Heart right ventricle (tissue), 16 donors: ENCODE measurements around the gene ITGAL. TPM values are rescaled to one million over a fixed set of nuclear protein-coding genes. Genes with fewer than 3 reads are reported as not detected.
"Not testable (repeated sequence)": the region's sequence is repeated elsewhere in the genome, so short reads cannot be mapped to it uniquely, and the experiment has no call there.

Source experiments
- ATAC-seq, 8 donors: fragments of 200-7000 bp; cut with Tn5 transposase; one replicate each; pipeline ENCODE4 v1.9.1; 2020; ENCODE audit warnings: mild to moderate bottlenecking in 8 of 8, moderate library complexity in 8 of 8, moderate number of reproducible peaks in 1 of 8
- DNase-seq, 2 donors: peaks; one replicate each; pipeline ENCODE4 v3.0.0-alpha.2; 2020
- H3K27ac ChIP-seq, 10 donors: fragments of 200-600 bp; sonication (generic) in 2 of 10; one replicate each; pipeline versions ENCODE4 v1.5.0 to v1.8.0; 2020 to 2022; ENCODE audit warnings: mild to moderate bottlenecking in 3 of 10
- H3K27me3 ChIP-seq, 7 donors: fragments of 200-600 bp; one replicate each; pipeline ENCODE4 v1.8.0; 2021 to 2022; ENCODE audit warnings: mild to moderate bottlenecking in 2 of 7
- H3K36me3 ChIP-seq, 9 donors: fragments of 200-600 bp; sonication (generic) in 1 of 9; one replicate each; pipeline versions ENCODE4 v1.5.0 to v1.8.0; 2020 to 2022; ENCODE audit warnings: mild to moderate bottlenecking in 2 of 9
- H3K4me1 ChIP-seq, 9 donors: fragments of 200-600 bp; sonication (generic) in 1 of 9; one replicate each; pipeline versions ENCODE4 v1.5.0 to v1.8.0; 2020 to 2022; ENCODE audit warnings: mild to moderate bottlenecking in 4 of 9
- H3K4me3 ChIP-seq, 10 donors: fragments of 200-600 bp; sonication (generic) in 2 of 10; one replicate each; pipeline versions ENCODE4 v1.5.0 to v1.8.0; 2020 to 2022; ENCODE audit warnings: mild to moderate bottlenecking in 7 of 10, moderate library complexity in 2 of 10
- H3K9me3 ChIP-seq, 11 donors: fragments of 200-600 bp in 10 of 11; sonication (generic) in 2 of 11; one replicate each; pipeline versions ENCODE4 v1.5.0 to v1.8.0; 2013 to 2022; ENCODE audit warnings: mild to moderate bottlenecking in 2 of 11, control low read depth in 1 of 11, moderate library complexity in 1 of 11
- WGBS, 2 donors: extraction: QIAGEN DNeasy Blood & Tissue Kit; methylation state at CpG; one replicate each; pipeline ENCODE4 v1.1.7; 2013; ENCODE audit warnings: inconsistent platforms in 1 of 2; 5-methylcytosine and 5-hydroxymethylcytosine counted together
- intact Hi-C, 10 donors: fragments of 100-400 bp; cut with DNase I; formaldehyde crosslinking; loops; one replicate each; pipeline versions ENCODE4 v1.11.1 to v1.14.2; 2022
- polyA plus RNA-seq, 2 donors: library from polyadenylated mRNA; stranded (reverse); fragments of 200-250 nt; gene quantifications; one replicate each; pipeline ENCODE4 v1.2.3, GENCODE V29; 2013
- total RNA-seq, 10 donors: library from RNA; stranded (reverse); fragmentation: NEBNext Ultra II Directional in 3 of 10; extraction: Animal tissue kit (Norgen Biotek cat#: 25700) in 3 of 10; gene quantifications; one replicate each; pipeline versions ENCODE4 v1.2.1 to v1.2.4, GENCODE V29; 2021 to 2023
- TF ChIP-seq, protein P1 (sequence below), 9 donors: fragments of 200-600 bp; sonication (generic) in 2 of 9; IDR thresholded peaks; one replicate each; pipeline versions ENCODE4 v1.5.0 to v1.8.0; 2021 to 2022; ENCODE audit warnings: antibody characterized with exemption in 9 of 9, mild to moderate bottlenecking in 5 of 9, moderate library complexity in 1 of 9
- donor health status: Arrhythmogenic right ventricular cardiomyopathy.
- donor health status: ischemic (EF 13 %, LVEDD 7.1; RV severe dilation, severe dysfunction).
- donor health status: healthy with polysubstance abuse.
- donor health status: DM: no; HTN: yes; CAD: no.
- donor health status: DM: no; HTN: no; CAD: no.
- donor health status: ischemic (EF 25% LVEDD 6.9; RV normal size, moderate dysfunction).
- donor health status: ischemic (EF 25% LVEDD 5.7; RV mildly dilated, moderate dysfunction).
- donor health status: healthy.
- donor health status: DM: yes; HTN: yes; CAD: no.
- donor health status: Ischemic cardiomyopathy.
- donor health status: ischemic (EF 35%, LVEDD 5.7; RV mildly dilated, moderate dysfunction).
- donor health status: nonischemic (EF 11% LVEDD 7.7; RV severe dilation, severe dysfunction).
- donor health status: DM: yes; HTN: yes; CAD: no.
- donor health status: PGD.
- donor health status: ischemic (EF 29% LVEDD 5.4; RV normal size, mild dysfunction).
- donor health status: nonischemic (EF 23%, LVEDD 6.1; RV moderate dilation, normal function).

The ITGAL gene
- total and polyA plus RNA-seq, 12 donors = 0.52 to 18.2 (median 1.6) TPM

DNA sequence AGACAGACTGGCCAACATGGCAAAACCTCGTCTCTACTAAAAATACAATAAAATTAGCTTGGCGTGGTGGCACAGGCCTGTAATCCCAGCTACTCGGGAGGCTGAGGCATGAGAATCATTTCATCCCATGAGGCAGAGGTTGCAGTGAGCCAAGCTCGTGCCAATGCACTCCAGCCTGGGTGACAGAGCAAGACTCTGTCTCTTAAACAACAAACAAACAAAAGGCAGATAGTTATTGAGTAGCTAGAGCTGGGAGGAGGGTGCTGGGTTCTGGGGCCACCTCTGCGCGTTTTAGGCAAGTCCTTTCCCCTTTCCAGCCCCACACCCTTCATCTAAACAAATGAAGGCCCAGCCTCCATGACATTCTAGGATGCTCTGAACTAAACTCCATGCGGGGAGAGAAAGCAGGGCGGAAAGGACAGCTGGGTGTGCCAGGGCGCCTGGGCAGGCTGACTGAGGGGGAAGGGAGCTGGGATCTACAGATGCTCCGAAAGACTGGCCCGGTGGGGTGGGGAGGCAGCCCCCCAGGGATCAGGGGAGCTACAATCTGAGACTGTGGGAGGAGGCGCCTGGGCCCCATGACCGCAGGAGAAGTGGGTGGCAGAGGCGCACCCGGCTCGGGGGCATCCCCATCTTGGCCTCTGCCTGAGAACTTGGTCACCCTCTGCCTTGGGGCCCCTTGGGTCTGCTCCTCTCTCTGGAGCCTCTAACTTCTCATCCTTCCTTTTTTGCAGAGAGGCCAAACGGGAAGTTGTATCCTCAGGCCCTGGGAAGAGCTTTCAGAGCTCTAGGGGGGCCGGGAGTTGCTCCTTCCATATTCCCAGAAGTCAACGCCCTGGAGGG lies 910 bp downstream of the ITGAL start:
- intact Hi-C loops = no loop called here
- peak in 6 of 8 donors; percentile 21 to 61 (median 40) for ATAC-seq
- 61 to 69% methylated on average over 19 of the region's 19 CpGs for WGBS, 2 donors
- peak in 1 of 2 donors; percentile 15 for DNase-seq
- Histone ChIP-seq H3K9me3 (no peaks in the 10 kb centered on the region), H3K27ac (peak overlapping the region in 1 of 10 donors; percentile 87), H3K27me3 (peaks cover 0 to 56% (median 30%) of the 10 kb centered on the region in 7 donors), H3K36me3 (peaks cover 0 to 20% (median 0%) of the 10 kb centered on the region in 9 donors), H3K4me3 (peak overlapping the region in 6 of 10 donors; percentile 1 to 55 (median 12)), H3K4me1 (peaks cover 0 to 47% (median 0%) of the 10 kb centered on the region in 9 donors)
- TF ChIP-seq, protein P1, sequence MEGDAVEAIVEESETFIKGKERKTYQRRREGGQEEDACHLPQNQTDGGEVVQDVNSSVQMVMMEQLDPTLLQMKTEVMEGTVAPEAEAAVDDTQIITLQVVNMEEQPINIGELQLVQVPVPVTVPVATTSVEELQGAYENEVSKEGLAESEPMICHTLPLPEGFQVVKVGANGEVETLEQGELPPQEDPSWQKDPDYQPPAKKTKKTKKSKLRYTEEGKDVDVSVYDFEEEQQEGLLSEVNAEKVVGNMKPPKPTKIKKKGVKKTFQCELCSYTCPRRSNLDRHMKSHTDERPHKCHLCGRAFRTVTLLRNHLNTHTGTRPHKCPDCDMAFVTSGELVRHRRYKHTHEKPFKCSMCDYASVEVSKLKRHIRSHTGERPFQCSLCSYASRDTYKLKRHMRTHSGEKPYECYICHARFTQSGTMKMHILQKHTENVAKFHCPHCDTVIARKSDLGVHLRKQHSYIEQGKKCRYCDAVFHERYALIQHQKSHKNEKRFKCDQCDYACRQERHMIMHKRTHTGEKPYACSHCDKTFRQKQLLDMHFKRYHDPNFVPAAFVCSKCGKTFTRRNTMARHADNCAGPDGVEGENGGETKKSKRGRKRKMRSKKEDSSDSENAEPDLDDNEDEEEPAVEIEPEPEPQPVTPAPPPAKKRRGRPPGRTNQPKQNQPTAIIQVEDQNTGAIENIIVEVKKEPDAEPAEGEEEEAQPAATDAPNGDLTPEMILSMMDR (IDR thresholded peaks at IDR 0.05) = no peak

- Histone ChIP-seq H3K4me3 (peak overlapping the region in 5 of 10 donors; percentile 1 to 55 (median 12)), H3K27me3 (peaks cover 0 to 60% (median 30%) of the 10 kb centered on the region in 7 donors), H3K36me3 (peaks cover 0 to 20% (median 0%) of the 10 kb centered on the region in 9 donors), H3K27ac (peak overlapping the region in 1 of 10 donors; percentile 87), H3K4me1 (peaks cover 0 to 47% (median 0%) of the 10 kb centered on the region in 9 donors), H3K9me3 (no peaks in the 10 kb centered on the region)
- ATAC-seq (no peak), DNase-seq (peak in 1 of 2 donors; percentile 14)
- TF ChIP-seq, protein P1 (IDR thresholded peaks at IDR 0.05) = no peak
- intact Hi-C loops = no loop called here
- 16 to 17% methylated on average over 29 to 35 of the region's 35 CpGs for WGBS, 2 donors
Observed at GRCh38 chr16:30474074-30474452, 1.5 kb downstream of the ITGAL start.

- no peak for ATAC-seq
- DNase-seq = no peak
- Histone ChIP-seq H3K36me3 (peaks cover 0 to 25% (median 0%) of the 10 kb centered on the region in 9 donors), H3K4me3 (peak overlapping the region in 1 of 10 donors; percentile 55), H3K9me3 (no peaks in the 10 kb centered on the region), H3K27ac (peak overlapping the region in 1 of 10 donors; percentile 87), H3K4me1 (peaks cover 0 to 45% (median 0%) of the 10 kb centered on the region in 9 donors), H3K27me3 (peaks cover 0 to 65% (median 30%) of the 10 kb centered on the region in 7 donors)
- 83 to 84% methylated on average over 7 of the region's 7 CpGs for WGBS, 2 donors
- TF ChIP-seq, protein P1 (IDR thresholded peaks at IDR 0.05) = no peak
- intact Hi-C loops = no loop called here
Observed at GRCh38 chr16:30474684-30475083, 2.1 kb downstream of the ITGAL start.

DNA sequence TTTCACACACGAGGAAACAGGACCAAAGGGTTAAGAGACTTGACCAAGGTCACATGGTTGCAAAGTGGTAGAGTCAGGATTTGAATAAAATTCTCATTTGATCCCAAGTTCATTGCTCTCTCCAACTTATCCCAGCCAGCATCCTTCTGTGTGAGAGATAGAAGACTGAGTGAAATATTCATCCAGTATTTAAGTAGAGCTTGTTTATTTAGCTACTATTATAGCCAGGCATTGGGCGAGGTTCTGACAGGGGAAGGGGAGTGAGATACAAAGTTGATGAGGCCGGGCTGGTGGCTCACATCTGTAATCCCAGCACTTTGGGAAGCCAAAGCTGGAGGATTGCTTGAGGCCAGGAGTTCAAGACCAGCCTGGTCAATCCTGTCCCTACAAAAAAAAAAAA lies 4.4 kb downstream of the ITGAL start:
- TF ChIP-seq, protein P1 (IDR thresholded peaks at IDR 0.05) = no peak
- H3K27me3 ChIP-seq = peaks cover 0 to 58% (median 29%) of the 10 kb centered on the region in 7 donors
- intact Hi-C loops = no loop called here
- H3K36me3 ChIP-seq = peaks cover 0 to 45% (median 0%) of the 10 kb centered on the region in 9 donors
- WGBS, 2 donors = 66 to 75% methylated on average over 3 of the region's 3 CpGs
- H3K4me1 ChIP-seq = peaks cover 0 to 24% (median 0%) of the 10 kb centered on the region in 9 donors
- H3K27ac ChIP-seq = no peak overlapping the region
- H3K4me3 ChIP-seq = no peak overlapping the region
- H3K9me3 ChIP-seq = no peaks in the 10 kb centered on the region
- ATAC-seq (no peak), DNase-seq (no peak)

DNA sequence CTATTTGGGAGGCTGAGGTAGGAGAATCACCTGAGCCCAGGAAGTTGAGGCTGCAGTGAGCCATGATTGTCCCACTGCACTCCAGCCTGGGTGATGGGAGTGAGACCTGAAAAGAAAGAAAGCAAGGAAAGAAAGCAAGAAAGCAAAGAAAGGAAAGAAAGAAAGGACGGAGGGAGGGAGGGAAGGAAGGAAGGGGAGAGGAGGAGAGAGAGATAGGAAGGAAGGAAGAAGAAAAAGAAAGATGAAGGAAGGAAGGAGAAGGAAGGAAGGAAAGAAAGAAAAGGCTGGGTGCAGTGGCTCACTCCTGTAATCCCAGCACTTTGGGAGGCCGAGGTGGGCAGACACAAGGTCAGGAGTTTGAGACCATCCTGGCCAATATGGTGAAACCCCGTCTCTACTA lies 5.2 kb downstream of the ITGAL start:
- ATAC-seq, intact Hi-C loops: not testable (repeated sequence)
- 78 to 83% methylated on average over 3 of the region's 3 CpGs for WGBS, 2 donors

More for the DNA sequence above, 5.2 kb downstream of the ITGAL start:
- H3K9me3 ChIP-seq, DNase-seq, H3K4me3 ChIP-seq, H3K27ac ChIP-seq: not testable (repeated sequence)
- Histone ChIP-seq H3K4me1 (peaks cover 0 to 21% (median 0%) of the 10 kb centered on the region in 9 donors), H3K27me3 (peaks cover 0 to 51% (median 23%) of the 10 kb centered on the region in 7 donors), H3K36me3 (peaks cover 0 to 53% (median 0%) of the 10 kb centered on the region in 9 donors)
